ENCODE data around the gene SYTL1.

SYTL1 gene

DNA sequence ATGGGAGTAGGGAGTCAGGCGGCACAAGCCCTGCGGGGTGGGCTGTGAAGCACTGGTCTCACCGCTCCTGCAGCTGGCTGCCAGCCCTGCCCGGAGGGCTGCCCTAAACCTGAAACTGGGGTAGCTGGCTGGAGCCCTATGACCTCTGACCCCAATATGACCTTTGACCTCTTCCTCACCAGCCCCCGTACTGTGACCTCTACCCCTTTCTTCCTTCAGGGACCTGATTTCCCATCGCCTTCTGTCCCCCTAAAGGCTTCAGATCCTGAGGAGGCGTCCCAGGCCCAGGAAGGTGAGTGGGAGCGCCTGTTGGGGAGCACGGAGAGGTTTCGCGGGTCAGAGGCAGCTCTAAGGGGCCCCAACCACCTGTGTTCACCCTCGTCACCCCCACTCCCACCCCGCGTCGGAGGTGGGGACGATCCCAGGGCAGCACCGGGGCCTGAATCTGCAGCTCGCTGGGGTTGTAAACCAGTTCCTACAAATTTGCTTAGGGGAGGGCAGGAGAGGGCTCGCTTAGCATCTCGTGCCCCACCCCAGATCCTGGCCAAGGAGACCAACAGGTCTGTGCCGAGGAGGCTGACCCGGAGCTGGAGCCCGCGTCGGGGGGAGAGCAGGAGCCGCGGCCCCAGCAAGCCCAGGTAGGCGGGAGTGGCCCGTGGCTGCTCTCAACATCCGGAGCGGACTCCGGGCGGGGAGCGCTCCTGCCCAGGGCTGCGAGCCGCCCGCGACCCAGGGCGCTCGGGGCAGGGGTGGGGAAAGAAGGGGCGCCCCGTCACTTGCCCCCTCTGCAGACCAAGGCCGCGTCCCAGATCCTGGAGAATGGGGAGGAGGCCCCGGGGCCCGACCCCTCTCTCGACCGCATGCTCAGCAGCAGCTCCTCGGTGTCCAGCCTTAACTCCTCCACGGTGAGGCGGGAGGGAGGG is 7.3 kb downstream of the SYTL1 start:
- DNase-seq (ENCODE audit: low read depth in 1 of 2, low spot score in 1 of 2), result no peak
- H3K27me3 ChIP-seq (ENCODE audit: insufficient read depth, poor library complexity, severe bottlenecking), result no peaks in the 10 kb centered on the region
- no peak overlapping the region for H3K4me3 ChIP-seq (replicated peaks; ENCODE audit: insufficient read depth, low read length)
- H3K27ac ChIP-seq (replicated peaks), result no peak overlapping the region
- TF ChIP-seq POLR2AphosphoS5 (IDR thresholded peaks at IDR 0.05; ENCODE audit: low read depth) (0 out of 2 replicates have a peak, but pooled peaks have one; percentile 12), GABPA (IDR thresholded peaks at IDR 0.05; ENCODE audit: low read depth) (no peak)
- TF ChIP-seq, protein P1, sequence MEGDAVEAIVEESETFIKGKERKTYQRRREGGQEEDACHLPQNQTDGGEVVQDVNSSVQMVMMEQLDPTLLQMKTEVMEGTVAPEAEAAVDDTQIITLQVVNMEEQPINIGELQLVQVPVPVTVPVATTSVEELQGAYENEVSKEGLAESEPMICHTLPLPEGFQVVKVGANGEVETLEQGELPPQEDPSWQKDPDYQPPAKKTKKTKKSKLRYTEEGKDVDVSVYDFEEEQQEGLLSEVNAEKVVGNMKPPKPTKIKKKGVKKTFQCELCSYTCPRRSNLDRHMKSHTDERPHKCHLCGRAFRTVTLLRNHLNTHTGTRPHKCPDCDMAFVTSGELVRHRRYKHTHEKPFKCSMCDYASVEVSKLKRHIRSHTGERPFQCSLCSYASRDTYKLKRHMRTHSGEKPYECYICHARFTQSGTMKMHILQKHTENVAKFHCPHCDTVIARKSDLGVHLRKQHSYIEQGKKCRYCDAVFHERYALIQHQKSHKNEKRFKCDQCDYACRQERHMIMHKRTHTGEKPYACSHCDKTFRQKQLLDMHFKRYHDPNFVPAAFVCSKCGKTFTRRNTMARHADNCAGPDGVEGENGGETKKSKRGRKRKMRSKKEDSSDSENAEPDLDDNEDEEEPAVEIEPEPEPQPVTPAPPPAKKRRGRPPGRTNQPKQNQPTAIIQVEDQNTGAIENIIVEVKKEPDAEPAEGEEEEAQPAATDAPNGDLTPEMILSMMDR (IDR thresholded peaks at IDR 0.05; ENCODE audit: insufficient read depth, low read length), result no peak

DNA sequence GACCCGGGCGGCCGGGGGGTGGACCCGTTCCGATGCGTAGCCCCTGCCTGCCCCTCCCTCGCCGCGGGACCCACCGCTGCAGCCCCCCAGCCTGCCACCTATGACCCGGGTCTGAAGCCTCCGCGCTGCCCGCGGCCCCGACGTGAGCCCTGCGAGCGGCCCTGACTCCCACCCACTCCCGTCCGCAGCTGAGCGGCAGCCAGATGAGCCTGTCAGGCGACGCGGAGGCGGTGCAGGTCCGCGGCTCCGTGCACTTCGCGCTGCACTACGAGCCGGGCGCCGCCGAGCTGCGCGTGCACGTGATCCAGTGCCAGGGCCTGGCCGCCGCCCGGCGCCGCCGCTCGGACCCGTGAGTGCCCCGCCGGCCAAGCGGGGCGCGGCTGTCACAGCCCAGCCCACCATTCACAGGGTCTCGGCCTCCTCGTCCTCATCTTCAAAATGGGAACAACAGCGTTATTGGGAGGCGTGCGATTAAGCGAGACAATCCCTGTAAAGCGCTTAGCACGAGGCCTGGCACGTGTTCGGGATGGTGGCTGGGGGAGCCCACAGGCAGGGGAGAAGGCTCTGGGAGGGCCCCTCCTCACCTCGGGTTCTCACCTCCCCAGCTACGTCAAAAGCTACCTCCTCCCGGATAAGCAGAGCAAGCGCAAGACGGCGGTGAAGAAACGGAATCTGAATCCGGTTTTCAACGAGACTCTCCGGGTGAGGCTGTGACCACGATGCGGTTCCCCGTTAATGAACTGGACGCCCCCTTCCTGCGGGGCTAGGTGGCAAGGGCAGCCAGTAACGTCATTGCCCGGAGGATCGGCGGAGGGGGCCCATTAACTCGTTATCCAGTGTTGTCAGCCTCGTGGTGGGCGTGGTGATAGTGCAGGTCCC is 8.2 kb downstream of the SYTL1 start:
- DNase-seq (ENCODE audit: low read depth in 1 of 2, low spot score in 1 of 2), result no peak
- TF ChIP-seq, protein P1 (IDR thresholded peaks at IDR 0.05; ENCODE audit: insufficient read depth, low read length), result no peak
- TF ChIP-seq SPI1 (IDR thresholded peaks at IDR 0.05; ENCODE audit: borderline replicate concordance, low read depth) (no peak), GABPA (IDR thresholded peaks at IDR 0.05; ENCODE audit: low read depth) (no peak), POLR2AphosphoS5 (IDR thresholded peaks at IDR 0.05; ENCODE audit: low read depth) (no peak)
- TF ChIP-seq, protein P2, sequence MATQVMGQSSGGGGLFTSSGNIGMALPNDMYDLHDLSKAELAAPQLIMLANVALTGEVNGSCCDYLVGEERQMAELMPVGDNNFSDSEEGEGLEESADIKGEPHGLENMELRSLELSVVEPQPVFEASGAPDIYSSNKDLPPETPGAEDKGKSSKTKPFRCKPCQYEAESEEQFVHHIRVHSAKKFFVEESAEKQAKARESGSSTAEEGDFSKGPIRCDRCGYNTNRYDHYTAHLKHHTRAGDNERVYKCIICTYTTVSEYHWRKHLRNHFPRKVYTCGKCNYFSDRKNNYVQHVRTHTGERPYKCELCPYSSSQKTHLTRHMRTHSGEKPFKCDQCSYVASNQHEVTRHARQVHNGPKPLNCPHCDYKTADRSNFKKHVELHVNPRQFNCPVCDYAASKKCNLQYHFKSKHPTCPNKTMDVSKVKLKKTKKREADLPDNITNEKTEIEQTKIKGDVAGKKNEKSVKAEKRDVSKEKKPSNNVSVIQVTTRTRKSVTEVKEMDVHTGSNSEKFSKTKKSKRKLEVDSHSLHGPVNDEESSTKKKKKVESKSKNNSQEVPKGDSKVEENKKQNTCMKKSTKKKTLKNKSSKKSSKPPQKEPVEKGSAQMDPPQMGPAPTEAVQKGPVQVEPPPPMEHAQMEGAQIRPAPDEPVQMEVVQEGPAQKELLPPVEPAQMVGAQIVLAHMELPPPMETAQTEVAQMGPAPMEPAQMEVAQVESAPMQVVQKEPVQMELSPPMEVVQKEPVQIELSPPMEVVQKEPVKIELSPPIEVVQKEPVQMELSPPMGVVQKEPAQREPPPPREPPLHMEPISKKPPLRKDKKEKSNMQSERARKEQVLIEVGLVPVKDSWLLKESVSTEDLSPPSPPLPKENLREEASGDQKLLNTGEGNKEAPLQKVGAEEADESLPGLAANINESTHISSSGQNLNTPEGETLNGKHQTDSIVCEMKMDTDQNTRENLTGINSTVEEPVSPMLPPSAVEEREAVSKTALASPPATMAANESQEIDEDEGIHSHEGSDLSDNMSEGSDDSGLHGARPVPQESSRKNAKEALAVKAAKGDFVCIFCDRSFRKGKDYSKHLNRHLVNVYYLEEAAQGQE (IDR thresholded peaks at IDR 0.05; ENCODE audit: insufficient replicate concordance, low read depth), result no peak
- H3K27me3 ChIP-seq (ENCODE audit: insufficient read depth, poor library complexity, severe bottlenecking), result no peaks in the 10 kb centered on the region
- H3K27ac ChIP-seq (replicated peaks), result no peak overlapping the region
- no peak overlapping the region for H3K4me3 ChIP-seq (replicated peaks; ENCODE audit: insufficient read depth, low read length)

DNA sequence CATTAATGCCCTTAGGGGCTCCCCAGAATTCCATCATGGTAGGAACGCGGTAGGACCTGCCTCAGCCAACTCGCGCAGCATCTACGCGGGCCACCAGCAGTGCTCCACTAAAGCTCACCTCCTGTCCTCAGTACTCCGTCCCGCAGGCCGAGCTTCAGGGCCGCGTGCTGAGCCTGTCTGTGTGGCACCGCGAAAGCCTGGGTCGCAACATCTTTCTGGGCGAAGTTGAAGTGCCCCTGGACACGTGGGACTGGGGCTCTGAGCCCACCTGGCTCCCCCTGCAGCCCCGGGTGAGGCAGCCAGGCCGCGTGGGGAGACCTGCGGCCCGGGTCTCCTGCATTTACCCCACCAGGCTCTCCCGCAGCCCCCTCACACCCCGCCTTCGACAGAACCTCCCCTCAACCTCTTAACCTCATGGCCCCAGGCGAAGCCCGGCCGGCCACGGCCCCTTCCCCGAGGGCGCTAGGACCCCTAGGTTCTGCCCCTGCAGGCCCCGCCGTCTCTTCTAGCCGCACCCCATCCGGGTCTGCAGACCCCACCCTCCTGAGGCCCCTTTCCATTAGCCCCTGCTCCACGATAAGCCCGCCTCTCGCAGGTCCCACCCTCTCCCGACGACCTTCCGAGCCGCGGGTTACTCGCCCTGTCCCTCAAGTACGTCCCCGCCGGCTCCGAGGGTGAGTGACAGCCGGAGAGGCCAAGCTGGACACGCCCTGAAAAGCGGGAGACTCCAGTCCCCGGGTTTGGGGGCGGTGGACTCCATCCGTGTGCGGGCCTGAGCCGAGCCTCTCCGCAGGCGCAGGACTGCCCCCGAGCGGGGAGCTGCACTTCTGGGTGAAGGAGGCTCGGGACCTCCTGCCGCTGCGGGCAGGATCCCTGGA is 9.1 kb downstream of the SYTL1 start:
- no peak overlapping the region for H3K27ac ChIP-seq (replicated peaks)

More for the DNA sequence above, 9.1 kb downstream of the SYTL1 start:
- Histone ChIP-seq H3K27me3 (ENCODE audit: insufficient read depth, poor library complexity, severe bottlenecking) (no peaks in the 10 kb centered on the region), H3K4me3 (replicated peaks; ENCODE audit: insufficient read depth, low read length) (no peak overlapping the region)
- DNase-seq (ENCODE audit: low read depth in 1 of 2, low spot score in 1 of 2), result no peak
- TF ChIP-seq GABPA (IDR thresholded peaks at IDR 0.05; ENCODE audit: low read depth) (no peak), SPI1 (IDR thresholded peaks at IDR 0.05; ENCODE audit: borderline replicate concordance, low read depth) (no peak), POLR2AphosphoS5 (IDR thresholded peaks at IDR 0.05; ENCODE audit: low read depth) (0 out of 2 replicates have a peak, but pooled peaks have one; percentile 11)
- TF ChIP-seq, protein P2 (IDR thresholded peaks at IDR 0.05; ENCODE audit: insufficient replicate concordance, low read depth), result no peak
- TF ChIP-seq, protein P1 (IDR thresholded peaks at IDR 0.05; ENCODE audit: insufficient read depth, low read length), result no peak

All from HL-60 (cell line).